Ovary (tissue), 3 donors: Measurements from ENCODE around the gene COL5A2.

Source experiments
- EP300 ChIP-seq: sonication (generic); formaldehyde crosslinking; IDR thresholded peaks from one replicate; pipeline ENCODE4 v1.6.1; 2017; ENCODE audit warnings: antibody characterized with exemption
- POLR2A ChIP-seq: fragments of 450-650 bp; IDR thresholded peaks from one replicate; pipeline ENCODE4 v1.6.1; 2017; ENCODE audit warnings: antibody characterized with exemption, mild to moderate bottlenecking, moderate library complexity
- TF ChIP-seq, protein P1 (sequence below), 3 donors: fragments of 450-650 bp in 2 of 3; fragments of 200-600 bp in 1 of 3; IDR thresholded peaks; one replicate each; pipeline versions ENCODE4 v1.5.1 to v1.8.0; 2016 to 2022; ENCODE audit warnings: antibody characterized with exemption in 3 of 3, mild to moderate bottlenecking in 1 of 3
- donor health status: DM: no; HTN: no; CAD: no.

- TF ChIP-seq, protein P1, sequence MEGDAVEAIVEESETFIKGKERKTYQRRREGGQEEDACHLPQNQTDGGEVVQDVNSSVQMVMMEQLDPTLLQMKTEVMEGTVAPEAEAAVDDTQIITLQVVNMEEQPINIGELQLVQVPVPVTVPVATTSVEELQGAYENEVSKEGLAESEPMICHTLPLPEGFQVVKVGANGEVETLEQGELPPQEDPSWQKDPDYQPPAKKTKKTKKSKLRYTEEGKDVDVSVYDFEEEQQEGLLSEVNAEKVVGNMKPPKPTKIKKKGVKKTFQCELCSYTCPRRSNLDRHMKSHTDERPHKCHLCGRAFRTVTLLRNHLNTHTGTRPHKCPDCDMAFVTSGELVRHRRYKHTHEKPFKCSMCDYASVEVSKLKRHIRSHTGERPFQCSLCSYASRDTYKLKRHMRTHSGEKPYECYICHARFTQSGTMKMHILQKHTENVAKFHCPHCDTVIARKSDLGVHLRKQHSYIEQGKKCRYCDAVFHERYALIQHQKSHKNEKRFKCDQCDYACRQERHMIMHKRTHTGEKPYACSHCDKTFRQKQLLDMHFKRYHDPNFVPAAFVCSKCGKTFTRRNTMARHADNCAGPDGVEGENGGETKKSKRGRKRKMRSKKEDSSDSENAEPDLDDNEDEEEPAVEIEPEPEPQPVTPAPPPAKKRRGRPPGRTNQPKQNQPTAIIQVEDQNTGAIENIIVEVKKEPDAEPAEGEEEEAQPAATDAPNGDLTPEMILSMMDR (IDR thresholded peaks at IDR 0.05): no peak
- TF ChIP-seq POLR2A: no peak
- no peak for TF ChIP-seq EP300
Measured at GRCh38 chr2:189214484-189214883, 34.9 kb upstream of the COL5A2 start.
